Fibroblast of pulmonary artery (primary cell): ENCODE measurements around the gene ZNF577.
A peak's percentile ranks its signal among the peaks of the same experiment; 100 is the strongest.

Experiments
- DNase-seq: peaks from one replicate; pipeline ENCODE4 v3.0.0-alpha.2; 2010; ENCODE audit warnings: low read depth
- H3K4me3 ChIP-seq: replicated peaks from 2 replicates; pipeline ENCODE4 v1.5.1; 2011; ENCODE audit warnings: low read depth, mild to moderate bottlenecking, control low read depth, low read length, moderate library complexity
- CTCF ChIP-seq: IDR thresholded peaks from 2 replicates; pipeline ENCODE4 v1.5.1; 2011; ENCODE audit warnings: mild to moderate bottlenecking, control low read depth, low read length, inconsistent platforms; ENCODE audit errors: missing control alignments

The ZNF577 gene

DNA sequence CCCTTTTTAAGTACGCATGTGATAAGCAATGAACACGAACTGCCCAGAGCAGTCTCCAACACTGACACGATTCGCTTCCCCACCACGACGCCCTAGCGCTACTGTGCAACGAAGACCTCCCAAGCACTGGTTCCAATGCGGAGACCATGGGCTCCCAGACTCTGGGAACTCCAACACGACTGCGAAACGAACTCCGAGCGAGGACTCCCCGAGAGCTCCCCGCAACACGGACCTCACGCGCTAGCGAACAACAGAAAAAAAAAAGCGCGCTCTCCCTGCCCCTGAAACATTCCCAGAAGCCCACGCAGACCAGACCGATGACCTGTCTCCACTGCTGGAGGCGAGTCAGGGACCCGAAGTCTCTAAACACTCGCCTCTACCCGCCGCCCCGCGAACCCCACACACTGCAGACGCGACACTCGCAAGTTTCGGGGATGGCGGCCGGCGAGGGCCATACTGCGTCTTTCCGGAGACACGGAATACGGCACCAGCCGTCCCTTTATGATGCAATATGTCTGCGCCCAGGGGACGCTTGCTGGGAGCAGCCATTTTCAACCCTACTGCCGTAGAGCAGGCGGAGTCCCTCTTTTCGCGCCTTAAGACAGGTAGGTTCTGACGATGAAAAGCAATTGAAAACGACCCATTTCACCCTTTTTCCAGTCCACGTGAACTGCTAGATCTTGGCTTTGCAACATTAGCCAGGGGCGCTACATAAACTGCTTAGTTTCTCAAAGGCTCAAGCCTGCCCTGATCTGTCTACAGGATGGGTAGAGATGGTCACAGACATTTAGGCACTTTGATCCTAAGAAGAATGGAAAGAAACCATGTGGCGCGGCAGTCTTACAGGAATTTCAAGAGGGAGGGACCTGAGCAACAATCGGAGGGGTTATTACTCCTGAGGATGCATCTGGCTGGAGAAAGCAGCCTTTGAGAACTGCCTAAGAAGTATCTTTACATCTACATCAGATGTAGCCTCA is at the start of gene ZNF577:
Gene ZNF577, minus strand, starts transcription at position 430 of the 977 bp plus-strand sequence. CDS start 7,569 bp downstream, outside the sequence.
- peak; percentile 95 for DNase-seq
- H3K4me3 ChIP-seq, result peak within 1 kb of the TSS; percentile 84
- TF ChIP-seq CTCF, result no peak

DNA sequence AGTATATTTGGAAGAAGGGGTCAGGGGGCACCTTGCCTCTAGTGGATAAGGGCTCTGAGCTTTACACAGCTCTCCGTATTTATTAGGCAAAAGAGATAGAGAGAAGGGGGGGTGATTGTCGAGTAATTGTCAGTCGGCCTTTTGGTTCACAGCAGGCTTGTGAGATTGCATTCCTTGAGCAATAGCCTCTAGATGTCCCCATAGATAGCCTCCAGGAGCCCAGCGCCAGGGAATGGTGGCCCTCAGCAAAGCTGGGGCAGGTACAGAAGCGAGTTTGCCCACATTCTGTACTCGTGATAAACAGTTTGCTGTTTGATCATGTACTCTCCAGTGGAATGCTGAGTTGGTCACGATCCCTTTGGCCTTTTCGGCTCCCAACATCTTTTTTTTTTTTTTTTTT is 44.2 kb upstream of the ZNF577 start:
- DNase-seq, result no peak
- no peak for TF ChIP-seq CTCF
- H3K4me3 ChIP-seq, result no peak overlapping the region

DNA sequence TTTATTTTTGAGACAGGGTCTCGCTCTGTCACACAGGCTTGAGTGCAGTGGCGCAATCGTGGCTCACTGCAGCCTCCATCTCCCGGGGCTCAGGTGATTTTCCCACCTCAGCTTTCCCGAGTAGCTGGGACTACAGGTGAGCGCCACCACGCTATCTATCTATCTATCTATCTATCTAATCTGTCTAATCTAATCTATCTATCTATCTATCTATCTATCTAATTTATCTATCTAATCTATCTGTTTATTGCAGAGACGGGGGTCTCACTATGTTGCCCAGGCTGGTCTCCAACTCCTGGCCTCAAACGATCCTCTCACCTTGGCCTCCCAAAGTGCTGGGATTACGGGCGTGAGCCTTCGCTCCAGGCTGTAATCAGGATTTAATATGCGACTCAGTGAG is 40.1 kb upstream of the ZNF577 start:
- DNase-seq, result no peak
- no peak for TF ChIP-seq CTCF
- peak overlapping the region; percentile 100 for H3K4me3 ChIP-seq

GRCh38 chr19:51926784-51927741 is 39.3 kb upstream of the ZNF577 start, which contains the start of gene ZNF613:
Gene ZNF613 (plus strand): TSS chr19:51927472. CDS start chr19:51936221, 8,749 bp downstream.
- TF ChIP-seq CTCF, result peak; percentile 21
- peak; percentile 98 for DNase-seq
- peak within 1 kb of the TSS; percentile 100 for H3K4me3 ChIP-seq

GRCh38 chr19:51926426-51926783 is 38.7 kb upstream of the ZNF577 start:
- no peak for TF ChIP-seq CTCF

GRCh38 chr19:51921949-51922348 is 34.2 kb upstream of the ZNF577 start:
- no peak for TF ChIP-seq CTCF
- H3K4me3 ChIP-seq, result no peak overlapping the region
- no peak for DNase-seq

More at GRCh38 chr19:51926426-51926783, 38.7 kb upstream of the ZNF577 start:
- peak overlapping the region; percentile 100 for H3K4me3 ChIP-seq
- no peak for DNase-seq
